ENCODE results near the gene EHMT1. TPM values are rescaled to one million over a fixed set of nuclear protein-coding genes. Genes with fewer than 3 reads are reported as not detected.

The EHMT1 gene
- total RNA-seq, 4 donors from 2014 or later: 57.6 to 103 (median 76.8) TPM

DNA sequence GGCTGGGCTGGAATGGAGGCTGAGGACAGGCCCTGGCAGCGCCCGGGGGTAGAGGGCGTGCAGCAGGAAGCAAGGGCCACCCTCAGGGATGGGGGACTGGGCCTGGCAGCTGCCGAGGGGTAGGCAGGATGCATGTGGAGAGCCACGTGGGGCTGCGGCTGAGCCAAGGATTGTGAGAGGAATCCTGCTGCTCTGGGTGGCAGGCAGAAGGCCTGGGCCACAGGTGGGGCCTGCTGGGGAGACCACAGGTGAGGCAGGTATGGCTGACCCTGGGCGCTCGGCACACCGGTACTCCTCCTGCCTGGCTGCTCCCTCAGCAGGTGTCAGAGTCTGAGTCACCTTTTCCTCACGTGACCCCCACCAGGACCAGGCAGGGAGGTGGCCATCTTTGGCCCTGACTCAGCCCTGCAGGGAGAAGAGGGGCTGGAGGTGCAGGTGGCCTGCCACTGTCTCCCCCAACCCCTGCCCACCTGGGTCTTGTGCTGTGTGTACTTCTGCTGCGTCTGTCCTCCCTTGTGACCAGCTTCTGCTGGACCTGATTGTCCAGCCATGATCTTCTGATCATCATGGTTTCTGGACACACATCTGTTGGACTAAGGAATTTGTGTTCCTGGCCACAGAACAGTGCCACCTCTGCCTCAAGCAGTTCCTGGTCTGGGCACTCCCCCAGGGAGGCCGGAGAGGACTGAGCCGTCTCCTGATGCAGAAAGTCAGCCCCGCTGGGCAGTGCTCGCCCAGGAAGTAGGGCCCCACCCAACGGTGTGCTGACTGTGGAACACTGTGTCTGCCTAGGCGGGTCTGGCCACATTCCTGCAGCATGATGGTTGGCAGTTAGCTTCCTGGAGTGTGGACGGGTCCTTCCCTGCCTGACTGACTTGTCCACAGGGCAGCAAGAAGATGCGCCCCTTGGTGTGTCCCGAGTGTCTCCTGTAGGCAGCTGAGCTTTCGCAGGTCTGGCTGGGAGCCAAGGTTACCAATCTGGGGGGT, 6.9 kb upstream of the EHMT1 start:
- ATAC-seq (ENCODE audit: low FRiP score) (peak; percentile 85), DNase-seq (ENCODE audit: low spot score) (no peak)
- TF ChIP-seq CTCF (IDR thresholded peaks at IDR 0.05): no peak

- no peak for TF ChIP-seq CTCF (IDR thresholded peaks at IDR 0.05)
- ATAC-seq (ENCODE audit: low FRiP score): no peak
- no peak for DNase-seq (ENCODE audit: low spot score)
Observed at GRCh38 chr9:137612741-137613142, 6.1 kb upstream of the EHMT1 start.

DNA sequence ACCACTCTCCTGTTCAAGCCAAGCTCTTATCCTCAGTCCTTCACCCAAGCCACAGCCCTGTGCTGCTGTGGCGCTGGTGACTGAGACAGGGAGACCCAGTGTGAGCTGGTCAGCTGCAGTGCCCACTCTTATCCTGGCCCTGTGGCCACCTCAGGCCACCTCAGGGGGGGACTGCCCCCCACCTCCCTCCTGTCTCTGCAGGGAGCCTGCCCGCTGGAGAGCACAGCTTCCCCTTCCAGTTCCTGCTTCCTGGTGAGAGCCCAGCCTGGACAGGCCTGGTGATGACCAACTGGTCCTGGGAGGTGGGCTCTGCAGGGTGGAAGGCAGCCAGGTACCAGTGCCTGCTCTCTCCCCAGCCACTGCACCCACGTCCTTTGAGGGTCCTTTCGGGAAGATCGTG, 5.5 kb upstream of the EHMT1 start:
- DNase-seq (ENCODE audit: low spot score): no peak
- ATAC-seq (ENCODE audit: low FRiP score): no peak
- TF ChIP-seq CTCF (IDR thresholded peaks at IDR 0.05): no peak

- ATAC-seq (ENCODE audit: low FRiP score) (no peak), DNase-seq (ENCODE audit: low spot score) (no peak)
- no peak for TF ChIP-seq CTCF (IDR thresholded peaks at IDR 0.05)
Observed at GRCh38 chr9:137613738-137614523, 4.9 kb upstream of the EHMT1 start.

DNA sequence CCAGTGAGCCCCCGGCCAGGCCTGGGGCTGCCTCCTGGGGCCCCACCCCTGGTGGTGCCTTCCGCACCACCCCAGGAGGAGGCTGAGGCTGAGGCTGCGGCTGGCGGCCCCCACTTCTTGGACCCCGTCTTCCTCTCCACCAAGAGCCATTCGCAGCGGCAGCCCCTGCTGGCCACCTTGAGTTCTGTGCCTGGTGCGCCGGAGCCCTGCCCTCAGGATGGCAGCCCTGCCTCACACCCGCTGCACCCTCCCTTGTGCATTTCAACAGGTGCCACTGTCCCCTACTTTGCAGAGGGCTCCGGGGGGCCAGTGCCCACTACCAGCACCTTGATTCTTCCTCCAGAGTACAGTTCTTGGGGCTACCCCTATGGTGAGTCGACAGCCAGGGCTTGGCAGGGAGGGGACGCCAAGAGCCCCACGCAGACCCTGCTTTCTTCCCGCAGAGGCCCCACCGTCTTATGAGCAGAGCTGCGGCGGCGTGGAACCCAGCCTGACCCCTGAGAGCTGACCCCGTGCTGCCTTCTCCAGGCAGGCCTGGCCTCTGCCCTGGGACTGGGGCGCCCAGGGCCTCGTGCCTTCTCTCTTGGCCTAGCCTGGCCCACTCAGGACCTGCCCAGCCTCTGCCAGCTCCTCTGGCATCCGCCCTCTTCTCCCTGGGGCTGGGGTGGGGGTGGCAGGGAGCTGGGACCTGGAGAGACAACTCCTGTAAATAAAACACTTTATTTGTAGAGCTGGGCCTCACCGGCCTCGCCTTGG, 4.0 kb upstream of the EHMT1 start:
- no peak for ATAC-seq (ENCODE audit: low FRiP score)
- TF ChIP-seq CTCF (IDR thresholded peaks at IDR 0.05): no peak
- no peak for DNase-seq (ENCODE audit: low spot score)

- ATAC-seq (ENCODE audit: low FRiP score) (no peak), DNase-seq (ENCODE audit: low spot score) (no peak)
- no peak for TF ChIP-seq CTCF (IDR thresholded peaks at IDR 0.05)
Observed at GRCh38 chr9:137615387-137615871, 3.4 kb upstream of the EHMT1 start.
